SK-N-SH treated with all-trans-retinoic acid at 6 μM for 48 hours (cell line): Measurements from ENCODE around the gene DYRK2.

Experiments
- ATAC-seq: fragments of 200-7000 bp; cut with Tn5 transposase; 3 replicates; pipeline ENCODE4 v1.9.1; 2020; ENCODE audit warnings: mild to moderate bottlenecking, moderate library complexity
- ARNTL ChIP-seq: fragments of 450-650 bp; formaldehyde crosslinking; IDR thresholded peaks from 2 replicates; pipeline ENCODE4 v1.5.0; 2020; ENCODE audit warnings: low read depth, mild to moderate bottlenecking, moderate library complexity, borderline replicate concordance
- BACH2 ChIP-seq: fragments of 250-450 bp; sonication (Bioruptor Pico); IDR thresholded peaks from 2 replicates; pipeline ENCODE4 v1.9.0; 2021; ENCODE audit warnings: mild to moderate bottlenecking, borderline replicate concordance
- CREB5 ChIP-seq: fragments of 250-450 bp; sonication (Bioruptor Pico); IDR thresholded peaks from 2 replicates; pipeline ENCODE4 v1.5.1; 2020; ENCODE audit warnings: low read depth, mild to moderate bottlenecking, moderate library complexity
- CSDC2 ChIP-seq: fragments of 250-450 bp; sonication (Bioruptor Pico); IDR thresholded peaks from 2 replicates; pipeline ENCODE4 v1.5.0; 2020; ENCODE audit warnings: mild to moderate bottlenecking, moderate library complexity
- CSRNP3 ChIP-seq: fragments of 250-450 bp; sonication (Bioruptor Pico); IDR thresholded peaks from 2 replicates; pipeline ENCODE4 v1.5.1; 2021; ENCODE audit warnings: mild to moderate bottlenecking, moderate library complexity
- ESRRG ChIP-seq: fragments of 250-450 bp; sonication (Bioruptor Pico); IDR thresholded peaks from 2 replicates; pipeline ENCODE4 v1.6.1; 2021; ENCODE audit warnings: mild to moderate bottlenecking
- GLIS3 ChIP-seq: fragments of 250-450 bp; sonication (Bioruptor Pico); IDR thresholded peaks from 2 replicates; pipeline ENCODE4 v1.5.0; 2020; ENCODE audit warnings: mild to moderate bottlenecking, moderate library complexity
- ISL1 ChIP-seq: fragments of 250-450 bp; sonication (Bioruptor Pico); IDR thresholded peaks from 2 replicates; pipeline ENCODE4 v2.1.2; 2022; ENCODE audit warnings: mild to moderate bottlenecking, moderate library complexity
- OSR1 ChIP-seq: fragments of 250-450 bp; sonication (Bioruptor Pico); IDR thresholded peaks from 2 replicates; pipeline ENCODE4 v1.8.0; 2022; ENCODE audit warnings: moderate library complexity, mild to moderate bottlenecking, inconsistent platforms
- PATZ1 ChIP-seq: fragments of 250-450 bp; sonication (Bioruptor Pico); IDR thresholded peaks from 2 replicates; pipeline ENCODE4 v1.8.0; 2020; ENCODE audit warnings: mild to moderate bottlenecking, moderate library complexity, borderline replicate concordance
- POU6F1 ChIP-seq: fragments of 250-450 bp; sonication (Bioruptor Pico); IDR thresholded peaks from 2 replicates; pipeline ENCODE4 v1.8.0; 2021; ENCODE audit warnings: low read depth, mild to moderate bottlenecking, moderate library complexity, borderline replicate concordance
- PPARA ChIP-seq: fragments of 250-450 bp; sonication (Bioruptor Pico); IDR thresholded peaks from 2 replicates; pipeline ENCODE4 v1.5.0; 2020; ENCODE audit warnings: mild to moderate bottlenecking, borderline replicate concordance
- RARB ChIP-seq: fragments of 250-450 bp; sonication (Bioruptor Pico); IDR thresholded peaks from 2 replicates; pipeline ENCODE4 v1.8.0; 2021; ENCODE audit warnings: mild to moderate bottlenecking, moderate library complexity
- SNAI2 ChIP-seq: fragments of 250-450 bp; sonication (Bioruptor Pico); IDR thresholded peaks from 2 replicates; pipeline ENCODE4 v1.5.0; 2020; ENCODE audit warnings: mild to moderate bottlenecking, moderate library complexity
- TCF4 ChIP-seq: fragments of 250-450 bp; sonication (Bioruptor Pico); IDR thresholded peaks from 2 replicates; pipeline ENCODE4 v1.8.0; 2021; ENCODE audit warnings: mild to moderate bottlenecking, moderate library complexity, borderline replicate concordance
- TOX ChIP-seq: fragments of 250-450 bp; sonication (Bioruptor Pico); IDR thresholded peaks from 2 replicates; pipeline ENCODE4 v1.8.0; 2021; ENCODE audit warnings: mild to moderate bottlenecking, moderate library complexity, borderline replicate concordance
- TSHZ2 ChIP-seq: fragments of 250-450 bp; sonication (Bioruptor Pico); IDR thresholded peaks from 2 replicates; pipeline ENCODE4 v1.5.0; 2020; ENCODE audit warnings: mild to moderate bottlenecking, moderate library complexity
- ZC3H10 ChIP-seq: fragments of 250-450 bp; sonication (Bioruptor Pico); IDR thresholded peaks from 2 replicates; pipeline ENCODE4 v1.5.1; 2021; ENCODE audit warnings: mild to moderate bottlenecking, moderate library complexity
- ZFP3 ChIP-seq: fragments of 250-450 bp; sonication (Bioruptor Pico); IDR thresholded peaks from 2 replicates; pipeline ENCODE4 v1.5.0; 2020; ENCODE audit warnings: mild to moderate bottlenecking, moderate library complexity
- ZFP30 ChIP-seq: fragments of 450-650 bp; formaldehyde crosslinking; IDR thresholded peaks from 2 replicates; pipeline ENCODE4 v1.5.0; 2022; ENCODE audit warnings: mild to moderate bottlenecking, moderate library complexity
- ZNF565 ChIP-seq: fragments of 450-650 bp; formaldehyde crosslinking; conservative IDR thresholded peaks from 2 replicates; pipeline ENCODE4 v1.5.0; 2020; ENCODE audit warnings: low read depth, mild to moderate bottlenecking, moderate library complexity
- ZNF70 ChIP-seq: fragments of 450-650 bp; formaldehyde crosslinking; IDR thresholded peaks from 2 replicates; pipeline ENCODE4 v1.5.0; 2020; ENCODE audit warnings: mild to moderate bottlenecking, moderate library complexity

The DYRK2 gene

GRCh38 chr12:67651132-67651695 is 2.7 kb downstream of the DYRK2 start:
- TF ChIP-seq PATZ1 (CRISPR knock-in tag) (no peak), ZFP30 (no peak), POU6F1 (CRISPR knock-in tag) (no peak), ZC3H10 (no peak), RARB (CRISPR knock-in tag) (no peak), TCF4 (CRISPR knock-in tag) (no peak), ZFP3 (CRISPR knock-in tag) (no peak)
- ATAC-seq, result peak; percentile 51

- ATAC-seq, result no peak
- TF ChIP-seq ZFP3 (CRISPR knock-in tag) (no peak), ARNTL (CRISPR knock-in tag) (no peak), ISL1 (no peak), TCF4 (CRISPR knock-in tag) (no peak), RARB (CRISPR knock-in tag) (no peak), BACH2 (no peak), TOX (CRISPR knock-in tag) (no peak), TSHZ2 (CRISPR knock-in tag) (no peak), OSR1 (CRISPR knock-in tag) (no peak), PATZ1 (CRISPR knock-in tag) (no peak), ZNF565 (CRISPR knock-in tag) (no peak), GLIS3 (no peak), CSRNP3 (CRISPR knock-in tag) (no peak), PPARA (no peak), CSDC2 (CRISPR knock-in tag) (no peak), ZNF70 (CRISPR knock-in tag) (no peak), ZC3H10 (no peak)
Measured at GRCh38 chr12:67655829-67656228, 7.3 kb downstream of the DYRK2 start.

GRCh38 chr12:67656251-67656650 is 7.7 kb downstream of the DYRK2 start:
- no peak for ATAC-seq
- TF ChIP-seq POU6F1 (CRISPR knock-in tag), result no peak
- TF ChIP-seq ARNTL (CRISPR knock-in tag), result no peak
- TF ChIP-seq CREB5 (CRISPR knock-in tag), result no peak
- no peak for TF ChIP-seq ZNF565 (CRISPR knock-in tag)
- TF ChIP-seq RARB (CRISPR knock-in tag), result no peak
- TF ChIP-seq ZFP30, result no peak
- no peak for TF ChIP-seq CSDC2 (CRISPR knock-in tag)
- TF ChIP-seq PPARA, result no peak
- no peak for TF ChIP-seq BACH2
- TF ChIP-seq PATZ1 (CRISPR knock-in tag), result no peak
- TF ChIP-seq ESRRG (CRISPR knock-in tag), result no peak
- no peak for TF ChIP-seq OSR1 (CRISPR knock-in tag)
- TF ChIP-seq SNAI2, result no peak
- no peak for TF ChIP-seq GLIS3
- TF ChIP-seq ZFP3 (CRISPR knock-in tag), result no peak
